Fibroblast of the aortic adventitia (primary cell): ENCODE measurements around the gene PGLYRP3. TPM values are rescaled to one million over a fixed set of nuclear protein-coding genes. Genes with fewer than 3 reads are reported as not detected.

Experiments
- DNase-seq: peaks from one replicate; pipeline ENCODE4 v3.0.0-alpha.2; 2010; ENCODE audit warnings: low read depth
- H3K4me3 ChIP-seq: 2 replicates; pipeline ENCODE4 v1.5.1; 2011; ENCODE audit warnings: low read depth, mild to moderate bottlenecking, control low read depth, low read length, moderate library complexity
- small RNA-seq: library from RNA; depleted of rRNA; stranded (forward); fragments of <200 nt; gene quantifications from one replicate; pipeline ENCODE3, GENCODE V24; 2012
- total RNA-seq: library from RNA; depleted of rRNA; stranded (reverse); fragments of >200 nt; gene quantifications from 2 replicates; pipeline ENCODE4 v1.2.3, GENCODE V29; 2012; ENCODE audit warnings: low replicate concordance
- TF ChIP-seq, protein P1 (sequence below): IDR thresholded peaks from 2 replicates; pipeline ENCODE4 v1.5.1; 2011; ENCODE audit warnings: mild to moderate bottlenecking, low read length, control low read depth, inconsistent platforms; ENCODE audit not compliant: insufficient read depth

The PGLYRP3 gene
- total RNA-seq, 1 donor, result not detected

- H3K4me3 ChIP-seq, result no peak overlapping the region
- TF ChIP-seq, protein P1, sequence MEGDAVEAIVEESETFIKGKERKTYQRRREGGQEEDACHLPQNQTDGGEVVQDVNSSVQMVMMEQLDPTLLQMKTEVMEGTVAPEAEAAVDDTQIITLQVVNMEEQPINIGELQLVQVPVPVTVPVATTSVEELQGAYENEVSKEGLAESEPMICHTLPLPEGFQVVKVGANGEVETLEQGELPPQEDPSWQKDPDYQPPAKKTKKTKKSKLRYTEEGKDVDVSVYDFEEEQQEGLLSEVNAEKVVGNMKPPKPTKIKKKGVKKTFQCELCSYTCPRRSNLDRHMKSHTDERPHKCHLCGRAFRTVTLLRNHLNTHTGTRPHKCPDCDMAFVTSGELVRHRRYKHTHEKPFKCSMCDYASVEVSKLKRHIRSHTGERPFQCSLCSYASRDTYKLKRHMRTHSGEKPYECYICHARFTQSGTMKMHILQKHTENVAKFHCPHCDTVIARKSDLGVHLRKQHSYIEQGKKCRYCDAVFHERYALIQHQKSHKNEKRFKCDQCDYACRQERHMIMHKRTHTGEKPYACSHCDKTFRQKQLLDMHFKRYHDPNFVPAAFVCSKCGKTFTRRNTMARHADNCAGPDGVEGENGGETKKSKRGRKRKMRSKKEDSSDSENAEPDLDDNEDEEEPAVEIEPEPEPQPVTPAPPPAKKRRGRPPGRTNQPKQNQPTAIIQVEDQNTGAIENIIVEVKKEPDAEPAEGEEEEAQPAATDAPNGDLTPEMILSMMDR, result no peak
- no peak for DNase-seq
These were observed 59.7 kb downstream of the PGLYRP3 start for GRCh38 chr1:153253076-153253475.

- TF ChIP-seq, protein P1, result no peak
- H3K4me3 ChIP-seq, result no peak overlapping the region
- no peak for DNase-seq
These were observed 60.8 kb downstream of the PGLYRP3 start for GRCh38 chr1:153251988-153252387.

- DNase-seq, result no peak
- H3K4me3 ChIP-seq, result no peak overlapping the region
- TF ChIP-seq, protein P1, result no peak
These were observed 61.2 kb downstream of the PGLYRP3 start for GRCh38 chr1:153251562-153251961.

DNA sequence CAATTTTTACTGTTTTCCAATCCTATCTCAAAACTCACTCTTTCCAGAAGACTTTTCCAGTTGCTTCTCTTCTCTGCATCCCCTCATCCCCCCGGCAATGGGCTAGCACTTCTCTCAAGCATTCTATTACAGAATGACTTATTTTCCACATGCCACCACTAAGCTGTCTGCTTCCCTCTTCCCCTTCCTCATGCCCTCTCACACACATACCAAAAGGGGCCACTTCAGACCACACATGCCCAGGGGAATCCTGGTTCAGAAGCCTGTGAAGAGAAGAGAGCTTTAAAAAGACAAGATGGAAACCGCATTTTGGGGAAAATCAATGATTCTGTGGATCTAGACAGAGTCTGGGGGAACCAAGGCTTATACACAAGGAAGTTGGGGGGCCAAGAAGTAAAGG is 61.7 kb downstream of the PGLYRP3 start:
- DNase-seq, result no peak
- TF ChIP-seq, protein P1, result no peak

GRCh38 chr1:153250166-153250565 is 62.6 kb downstream of the PGLYRP3 start:
- no peak overlapping the region for H3K4me3 ChIP-seq
- TF ChIP-seq, protein P1, result no peak
- DNase-seq, result no peak

More for the DNA sequence above, 61.7 kb downstream of the PGLYRP3 start:
- H3K4me3 ChIP-seq, result no peak overlapping the region

DNA sequence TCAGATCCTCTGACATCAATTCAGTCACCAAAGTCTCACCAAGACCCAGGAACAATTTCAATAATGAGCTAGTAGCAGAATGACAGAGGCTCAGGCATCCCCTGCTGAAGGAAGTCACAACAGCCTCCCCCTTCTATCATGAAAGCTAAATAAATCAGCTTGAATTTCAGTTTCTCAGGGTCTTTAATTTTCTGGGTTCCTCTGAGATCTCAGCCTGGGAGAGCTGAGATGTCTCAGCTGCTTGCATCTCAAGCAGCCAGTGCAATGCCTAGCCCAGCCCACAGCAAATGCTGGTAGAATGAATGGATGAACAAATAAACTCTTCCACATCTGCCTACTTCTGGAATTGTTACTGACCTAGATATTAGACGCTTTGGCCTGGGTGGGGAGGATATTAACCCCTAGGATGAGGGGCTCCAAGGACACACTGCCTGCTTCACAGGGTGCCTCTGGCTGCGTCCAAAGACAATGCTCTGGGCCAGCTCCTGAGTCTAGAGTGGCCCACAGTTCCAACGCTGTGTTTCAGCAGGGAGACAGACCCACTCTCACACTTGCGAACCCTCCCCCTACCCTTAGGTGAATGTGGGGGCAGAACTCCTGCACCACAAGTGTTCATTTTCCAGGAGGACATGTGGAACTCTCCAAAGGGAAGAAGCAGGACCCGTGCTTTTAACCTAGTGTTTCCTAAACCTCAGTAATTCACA is 64.4 kb downstream of the PGLYRP3 start:
- H3K4me3 ChIP-seq, result no peak overlapping the region
- TF ChIP-seq, protein P1, result no peak
- DNase-seq, result no peak

Small RNA genes lying within 50 kb of the gene (small RNA-seq; reads per million reads assigned to genes)
- gene RNU6-160P, result not detected

Other genes with a start within 250 kb of the PGLYRP3 start
- not detected in 2 replicates for gene SPRR2B, start 241.3 kb downstream of the PGLYRP3 start, total RNA-seq
- not detected in 2 replicates for gene SPRR2E, start 218.4 kb downstream of the PGLYRP3 start, total RNA-seq
- not detected in 2 replicates for gene SPRR2F, start 199.4 kb downstream of the PGLYRP3 start, total RNA-seq
- gene SPRR2G, start 162.1 kb downstream of the PGLYRP3 start, total RNA-seq, result not detected in 2 replicates
- gene LELP1, start 109.5 kb downstream of the PGLYRP3 start, total RNA-seq, result not detected in 2 replicates
- gene PRR9, start 95.4 kb downstream of the PGLYRP3 start, total RNA-seq, result not detected in 2 replicates
- not detected in 2 replicates for gene LORICRIN, start 53.3 kb downstream of the PGLYRP3 start, total RNA-seq
- gene PGLYRP4, start 35.9 kb upstream of the PGLYRP3 start, total RNA-seq, result not detected in 2 replicates
- not detected in 2 replicates for gene S100A9, start 44.9 kb upstream of the PGLYRP3 start, total RNA-seq
- not detected in 2 replicates for gene S100A12, start 62.7 kb upstream of the PGLYRP3 start, total RNA-seq
- not detected in 2 replicates for gene S100A8, start 78.1 kb upstream of the PGLYRP3 start, total RNA-seq
- gene S100A7A, start 103.6 kb upstream of the PGLYRP3 start, total RNA-seq, result not detected in 2 replicates
- not detected in 2 replicates for gene S100A7, start 147.7 kb upstream of the PGLYRP3 start, total RNA-seq
- gene S100A6, start 223.0 kb upstream of the PGLYRP3 start, total RNA-seq, result 681 and 1,303 TPM in 2 replicates
- 0.99 TPM in 1 of 2 replicates, not detected in the other for gene S100A5, start 228.0 kb upstream of the PGLYRP3 start, total RNA-seq
- gene S100A4, start 232.9 kb upstream of the PGLYRP3 start, total RNA-seq, result 203 and 585 TPM in 2 replicates
- 4.3 TPM in 1 of 2 replicates, not detected in the other for gene S100A3, start 236.3 kb upstream of the PGLYRP3 start, total RNA-seq